Measurements from ENCODE around the gene TMEM115.

The TMEM115 gene

DNA sequence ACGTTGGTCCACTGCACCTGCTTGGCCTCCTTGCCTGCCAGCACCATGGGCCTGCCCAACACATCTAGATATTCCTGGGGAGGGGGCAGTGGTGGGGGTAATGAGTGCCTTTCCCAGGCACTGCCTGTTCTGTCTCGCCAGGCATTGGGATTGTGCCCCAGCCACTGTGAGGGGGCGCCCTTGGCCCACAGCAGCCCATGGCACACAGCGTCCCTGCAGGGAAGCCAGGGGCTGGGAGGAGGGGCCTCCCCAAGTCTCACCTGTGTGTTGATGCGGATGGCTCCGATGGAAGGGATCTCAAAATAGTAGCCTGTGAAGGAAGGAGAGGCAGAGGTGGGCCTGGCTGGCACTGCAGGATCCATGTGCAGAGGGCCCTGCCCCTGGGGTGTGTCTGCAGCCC, 18.7 kb upstream of the TMEM115 start:
- no peak for DNase-seq (ENCODE audit: low read depth, low spot score)

DNA sequence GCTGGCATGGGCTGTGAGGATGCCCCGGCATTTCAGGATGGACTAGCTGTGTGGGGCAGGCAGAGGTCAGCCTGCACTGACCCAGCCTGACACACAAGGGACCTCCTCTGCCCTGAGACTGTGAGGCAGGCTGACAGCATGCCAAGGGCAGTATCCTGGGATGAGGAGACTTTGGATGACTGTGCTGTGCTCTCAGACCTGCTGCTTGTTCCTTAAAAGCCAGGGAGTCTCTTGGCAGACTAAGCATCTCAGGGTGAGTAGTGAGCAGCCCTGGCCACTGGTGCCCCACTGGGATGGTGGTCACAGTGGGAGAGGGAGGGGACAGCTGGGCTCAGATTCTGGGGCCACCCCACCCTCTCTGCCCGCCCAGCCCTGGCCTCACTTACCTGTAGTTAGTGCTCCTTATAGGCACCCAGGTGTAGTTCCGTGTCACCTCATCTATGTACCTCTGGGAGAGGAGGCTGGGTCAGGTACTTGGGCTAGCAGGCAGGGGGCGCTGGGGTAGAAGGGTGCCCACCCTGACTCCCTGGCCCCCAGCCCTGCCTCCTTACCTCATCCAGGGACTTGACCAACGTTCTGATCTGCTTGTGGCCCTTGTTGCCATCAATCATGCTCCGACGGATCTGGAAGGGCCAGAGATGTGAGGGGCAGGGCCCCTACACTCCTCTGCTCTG, 16.1 kb upstream of the TMEM115 start:
- DNase-seq (ENCODE audit: low read depth, low spot score), result no peak

DNA sequence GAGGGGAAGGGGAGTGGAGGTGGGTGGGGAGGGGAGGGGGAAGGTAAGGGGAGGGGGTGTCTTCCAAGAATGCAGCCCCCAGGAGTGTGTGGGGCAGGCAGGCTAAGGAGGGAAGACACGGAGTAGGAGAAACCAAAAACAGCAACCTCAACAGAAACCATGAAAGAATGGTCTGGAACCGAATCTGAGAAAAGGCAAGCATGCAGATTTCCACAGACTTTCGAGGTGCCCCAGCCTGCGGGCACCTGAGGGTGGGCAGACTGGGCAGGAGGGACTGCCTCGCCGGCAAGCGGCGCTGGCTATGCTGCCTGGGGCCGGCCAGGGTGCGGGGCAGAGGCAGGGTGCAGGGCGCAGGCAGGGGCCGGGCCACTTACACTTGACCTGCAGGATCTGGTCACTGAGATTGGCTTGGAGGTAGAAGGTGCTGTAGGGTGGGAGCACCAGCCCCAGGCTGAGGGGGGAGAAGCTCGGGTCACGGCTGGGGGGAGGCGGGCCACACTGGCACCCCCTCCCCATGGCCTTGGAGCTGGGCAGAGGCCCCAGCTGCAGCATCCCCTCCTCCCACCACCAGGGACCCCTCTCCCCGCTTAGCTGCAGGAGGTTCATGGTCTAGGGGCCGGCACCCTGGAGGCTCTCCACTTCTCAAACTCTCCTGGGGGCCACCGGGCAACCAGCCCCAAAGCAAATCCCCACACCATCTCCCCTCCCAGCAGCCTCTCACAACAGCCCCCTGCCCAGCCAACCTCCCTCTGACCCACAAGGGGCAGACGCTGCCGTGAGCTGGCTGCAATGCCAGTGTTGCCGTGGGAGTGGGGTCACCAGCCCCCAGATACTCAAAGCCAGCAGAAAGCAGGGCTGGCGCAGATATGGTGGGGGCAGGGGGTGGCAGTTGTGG, 15.3 kb upstream of the TMEM115 start:
- no peak for DNase-seq (ENCODE audit: low read depth, low spot score)

DNA sequence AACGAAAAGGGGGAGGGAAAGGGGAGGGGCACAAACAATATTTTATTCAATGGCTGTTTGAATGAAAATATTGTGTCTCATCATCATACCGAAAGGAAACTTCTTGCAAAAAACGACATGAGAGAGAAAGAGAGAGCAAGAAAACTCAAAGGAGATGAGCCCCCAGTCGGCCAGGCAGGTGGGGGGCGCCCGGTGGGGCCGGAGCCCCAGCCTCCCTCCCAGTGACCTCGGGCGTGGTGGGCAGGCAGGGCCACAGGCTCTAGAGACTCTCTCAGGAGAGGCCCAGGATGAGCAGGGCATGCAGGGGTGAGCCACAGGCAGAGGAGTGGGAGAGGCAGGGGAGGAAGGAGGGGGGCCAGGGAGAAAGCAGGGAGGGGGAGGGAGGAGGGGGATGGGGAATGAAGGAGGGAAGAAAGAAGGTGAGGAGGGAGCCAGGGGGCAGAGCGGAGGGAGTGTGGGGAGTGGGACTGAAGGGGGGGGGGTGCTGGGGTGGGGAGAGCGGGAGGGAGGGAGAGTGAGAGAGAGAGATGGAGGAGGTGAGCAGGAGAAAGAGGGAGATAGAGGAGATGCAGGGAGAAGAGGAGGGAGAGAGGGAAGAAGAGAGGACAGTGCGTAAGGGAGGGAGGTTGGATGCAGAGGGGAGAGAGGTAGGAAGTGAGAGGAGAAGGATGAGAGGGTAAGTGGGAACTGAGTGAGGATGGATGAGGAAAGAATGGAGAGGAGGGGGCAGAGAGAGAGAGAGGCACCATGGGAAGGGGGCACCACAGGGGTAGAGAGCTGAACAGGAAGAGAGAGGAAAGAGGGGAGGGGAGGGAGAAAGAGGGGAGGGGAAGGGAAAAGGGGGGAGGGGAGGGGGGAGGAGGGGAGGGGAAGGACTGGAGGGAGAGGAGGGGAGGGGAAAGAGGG, 14.1 kb upstream of the TMEM115 start:
- DNase-seq (ENCODE audit: low read depth, low spot score), result no peak

DNA sequence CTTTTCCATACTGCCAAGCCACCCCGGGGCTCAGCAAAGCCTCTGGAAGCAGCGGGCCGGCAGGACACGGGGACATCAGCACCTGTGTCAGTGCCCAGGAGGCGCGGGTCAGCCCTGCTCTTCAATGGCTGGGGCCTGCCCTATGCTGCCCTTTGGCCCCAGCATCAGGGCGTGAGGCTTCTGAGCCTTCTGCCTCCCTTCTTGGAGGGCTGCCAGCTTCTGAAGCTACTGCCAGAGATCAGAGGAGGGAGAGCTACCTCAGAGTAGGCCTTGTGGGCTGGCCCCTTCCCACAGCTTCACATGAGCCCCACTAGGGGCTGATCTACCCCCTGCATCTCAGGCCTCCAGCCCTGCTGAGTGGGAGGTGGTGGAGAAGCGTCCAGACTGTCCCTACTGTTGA, 13.0 kb upstream of the TMEM115 start:
- DNase-seq (ENCODE audit: low read depth, low spot score), result no peak

DNA sequence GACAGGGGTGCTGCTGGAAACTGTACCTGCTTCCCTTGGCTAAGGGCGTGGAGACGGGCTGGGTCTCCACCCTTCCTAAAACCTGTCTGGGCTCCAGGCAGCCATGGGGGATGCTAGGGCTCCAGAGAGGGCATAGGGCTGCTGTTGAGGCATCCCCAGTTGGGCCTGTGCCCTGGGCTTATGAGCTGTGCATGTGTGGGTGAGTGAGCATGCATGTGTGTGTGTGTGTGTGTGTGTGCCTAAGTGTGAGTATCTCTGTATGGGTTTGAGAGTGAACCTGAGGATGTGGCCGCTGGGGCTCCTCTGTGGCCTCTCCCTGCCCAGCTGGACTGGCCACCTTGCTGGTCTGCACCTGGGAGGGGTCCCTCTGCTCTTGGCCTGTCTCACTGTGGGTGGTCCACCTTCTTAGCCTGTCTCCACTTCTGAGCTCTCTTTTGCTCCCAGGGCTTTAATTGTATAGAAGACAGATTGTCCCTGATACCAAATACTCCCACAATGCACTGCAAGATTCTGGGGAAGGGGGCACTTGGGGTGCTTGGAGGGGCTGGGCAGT, 11.9 kb upstream of the TMEM115 start:
- no peak for DNase-seq (ENCODE audit: low read depth, low spot score)

DNA sequence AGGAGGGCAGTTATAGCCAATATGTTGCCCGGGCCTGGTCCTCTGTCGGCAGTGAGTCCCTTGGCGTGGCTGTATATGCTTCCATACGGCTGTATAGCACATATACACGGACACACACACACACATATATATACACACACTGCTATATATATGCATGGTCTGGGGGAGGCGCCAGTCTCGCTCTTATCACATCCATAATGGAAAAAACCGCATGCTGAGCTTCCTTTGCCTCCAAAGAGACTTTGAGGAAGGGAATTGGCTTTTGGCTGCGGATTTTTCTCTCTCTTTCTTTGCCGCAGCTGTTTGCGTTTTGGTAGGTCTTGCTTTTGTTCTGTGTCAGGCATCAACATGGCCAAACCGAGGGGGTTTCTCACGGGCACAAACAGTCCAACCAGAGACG, 11.3 kb upstream of the TMEM115 start:
- no peak for DNase-seq (ENCODE audit: low read depth, low spot score)

DNA sequence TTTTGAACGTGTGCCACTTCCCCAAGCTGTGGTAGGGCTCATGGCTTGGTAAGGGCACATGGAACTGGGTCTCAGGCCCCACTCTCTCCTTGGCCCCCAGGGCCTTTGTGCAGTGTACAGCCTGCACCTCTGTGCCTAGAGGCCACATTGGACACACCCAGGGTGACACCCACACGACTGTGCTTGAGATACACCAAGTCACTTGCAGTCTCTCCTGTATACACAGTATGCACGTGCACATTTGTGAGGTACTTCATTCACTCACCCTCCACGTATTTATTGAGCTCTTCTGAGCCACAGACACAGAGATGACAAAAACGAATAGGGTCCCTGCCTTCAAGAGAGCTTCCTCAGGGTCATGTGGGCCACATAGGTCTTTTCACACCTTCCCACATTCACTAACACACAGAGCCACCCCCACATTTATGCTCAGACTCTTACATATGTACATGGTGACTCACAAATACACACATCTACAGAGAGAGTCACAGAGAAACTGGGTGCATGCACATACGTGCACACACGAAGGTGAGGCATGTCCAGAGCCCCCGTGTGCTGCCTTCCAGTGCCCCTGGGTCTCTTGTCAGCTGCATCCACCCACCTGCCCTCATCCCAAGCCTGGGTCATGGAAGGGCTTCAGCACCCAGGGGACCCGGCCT, 9.8 kb upstream of the TMEM115 start:
- DNase-seq (ENCODE audit: low read depth, low spot score), result no peak

DNA sequence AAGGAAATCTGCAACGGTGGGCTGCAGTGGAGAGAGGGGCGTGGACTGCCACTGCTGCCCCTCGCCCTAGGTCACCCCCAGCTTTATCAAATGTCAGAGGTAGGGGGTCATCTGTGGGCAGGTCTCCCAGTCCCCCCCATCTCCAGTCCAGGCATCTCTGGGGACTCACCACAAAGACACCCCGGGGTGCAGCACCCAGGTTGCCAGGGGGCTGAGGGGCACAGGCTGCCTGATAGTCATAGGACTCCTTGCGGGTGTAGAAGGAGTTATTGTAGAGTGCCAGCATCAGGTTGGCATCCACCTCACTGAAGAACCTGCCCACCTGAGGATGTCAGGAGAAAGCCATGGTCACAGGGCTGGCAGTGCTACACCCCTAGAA, 6.5 kb upstream of the TMEM115 start:
- DNase-seq (ENCODE audit: low read depth, low spot score), result no peak

DNA sequence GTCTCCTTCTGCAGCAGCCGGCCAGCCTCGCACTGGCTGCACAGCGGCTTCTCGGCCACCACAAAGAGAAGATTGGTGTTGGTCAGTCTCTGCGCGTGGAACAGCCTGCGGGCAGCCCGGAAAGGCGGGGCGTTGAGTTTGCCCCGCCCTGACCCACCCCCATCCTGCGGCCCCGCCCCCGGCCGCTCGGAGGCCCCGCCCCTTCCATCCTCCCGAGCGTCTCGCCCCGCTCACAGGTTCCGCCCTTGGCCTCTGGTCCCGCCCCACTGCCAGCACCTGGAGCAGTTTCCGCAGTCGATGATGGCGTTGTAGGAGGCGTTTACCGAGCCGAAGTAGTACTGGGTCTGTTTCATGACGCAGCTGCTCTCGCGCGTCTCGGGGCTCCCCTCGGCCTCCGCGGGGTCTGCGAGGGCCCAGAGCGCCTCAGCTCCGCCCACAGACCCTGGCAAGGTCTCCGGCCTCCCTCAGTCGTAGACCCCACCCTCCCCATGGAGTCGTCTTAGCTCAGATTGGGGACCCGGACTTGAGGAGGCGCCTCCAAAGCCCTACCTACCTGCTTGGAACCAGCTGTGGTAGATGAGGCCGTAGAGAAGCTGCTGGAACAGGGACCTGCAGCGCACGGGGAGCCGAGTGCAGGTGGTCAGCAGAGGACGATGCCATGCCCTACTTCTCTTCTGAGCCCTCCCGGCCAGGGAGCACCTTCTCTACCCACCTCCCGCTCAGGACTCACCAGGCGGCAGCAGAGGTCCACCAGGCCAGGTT, 5.9 kb upstream of the TMEM115 start:
- DNase-seq (ENCODE audit: low read depth, low spot score), result peak; percentile 86

DNA sequence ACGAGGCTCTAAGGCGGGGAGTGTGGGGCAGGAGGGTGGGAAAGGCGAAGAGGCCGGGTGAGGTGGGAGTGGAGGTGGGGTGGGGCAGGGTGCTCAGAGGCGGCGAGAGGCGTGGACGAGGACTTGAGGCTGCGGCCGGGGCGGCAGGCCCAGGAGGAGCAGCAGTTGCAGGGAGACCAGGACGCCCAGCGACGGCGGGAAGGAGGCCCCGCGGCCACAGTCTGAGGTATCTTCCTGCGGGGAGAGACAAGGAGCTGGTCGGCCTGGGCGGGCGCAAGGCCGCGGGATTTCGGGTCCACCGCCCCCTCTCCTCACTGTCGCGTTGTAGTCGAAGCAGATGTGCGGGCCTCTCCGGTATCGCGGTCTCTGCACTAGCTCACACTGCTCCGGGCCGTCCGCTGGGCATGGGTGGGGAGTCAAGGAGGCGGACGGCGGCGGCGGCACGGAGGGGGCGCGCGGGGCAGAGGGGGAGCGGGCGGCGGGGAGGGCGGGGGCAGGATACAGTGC, 5.3 kb upstream of the TMEM115 start:
- DNase-seq (ENCODE audit: low read depth, low spot score), result no peak

DNA sequence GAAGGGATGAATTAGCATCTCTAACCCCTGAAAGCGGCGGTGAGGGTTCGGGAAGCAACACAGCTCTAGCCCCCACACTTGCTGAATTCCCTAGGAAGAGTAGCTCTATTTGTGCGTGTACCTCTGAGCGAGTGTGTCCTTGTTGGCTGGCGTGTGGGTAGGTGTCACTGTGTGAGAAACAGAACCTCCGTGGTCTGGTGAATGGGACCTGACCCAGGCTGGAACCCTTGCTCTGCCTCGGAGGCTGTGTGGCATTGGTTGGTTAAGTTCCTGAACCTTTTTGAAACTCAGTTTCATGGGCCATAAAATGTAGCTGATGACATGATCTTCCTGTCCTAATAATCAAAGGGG, 414 bp upstream of the TMEM115 start:
- DNase-seq (ENCODE audit: low read depth, low spot score), result no peak

DNA sequence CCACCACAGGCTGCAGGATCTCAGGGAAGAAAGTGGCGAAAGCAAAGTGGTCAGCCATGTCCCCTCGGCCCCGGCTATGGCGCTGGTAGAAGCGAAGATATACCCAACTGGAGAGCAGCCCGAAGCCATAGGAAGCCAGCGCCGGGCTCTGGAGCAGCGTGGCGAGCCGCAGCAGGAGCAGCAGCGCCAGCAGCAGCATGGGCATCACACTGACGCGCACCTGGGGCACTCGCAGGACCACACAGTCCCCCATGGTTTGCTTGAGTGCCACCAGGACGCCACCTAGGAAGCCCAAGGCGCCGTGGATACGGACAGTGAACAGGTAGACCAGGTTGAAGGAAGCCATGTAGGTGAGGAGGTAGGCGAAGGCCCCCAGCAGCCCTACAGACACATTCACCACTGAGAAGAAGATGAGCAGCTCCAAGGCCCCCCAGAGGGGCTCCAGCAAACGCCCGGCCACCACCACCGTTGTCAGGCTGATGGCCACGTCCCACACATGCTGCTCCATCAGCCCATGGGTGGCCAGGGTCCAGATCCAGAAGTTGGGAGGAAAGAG, 888 bp downstream of the TMEM115 start:
- no peak for DNase-seq (ENCODE audit: low read depth, low spot score)

DNA sequence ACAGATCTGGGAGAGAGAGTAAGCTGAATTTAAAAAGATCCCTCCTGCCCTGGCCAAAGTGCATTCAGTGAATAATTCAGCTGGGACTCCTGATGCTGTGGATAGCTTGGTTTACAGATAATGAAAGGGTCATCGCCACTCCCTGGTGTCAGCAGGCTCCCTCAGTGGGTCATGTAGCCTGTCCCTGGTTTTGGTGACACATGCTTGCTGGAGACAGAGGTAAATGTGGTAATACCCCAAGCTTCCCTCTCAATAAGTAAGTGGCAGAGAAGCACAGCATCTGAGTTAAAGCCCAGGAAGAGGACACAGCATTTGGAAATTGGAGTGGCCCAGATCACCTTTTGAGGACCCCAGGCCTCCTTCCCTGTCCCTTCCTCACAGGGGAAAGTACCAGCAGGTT, 1.8 kb downstream of the TMEM115 start:
- no peak for DNase-seq (ENCODE audit: low read depth, low spot score)

DNA sequence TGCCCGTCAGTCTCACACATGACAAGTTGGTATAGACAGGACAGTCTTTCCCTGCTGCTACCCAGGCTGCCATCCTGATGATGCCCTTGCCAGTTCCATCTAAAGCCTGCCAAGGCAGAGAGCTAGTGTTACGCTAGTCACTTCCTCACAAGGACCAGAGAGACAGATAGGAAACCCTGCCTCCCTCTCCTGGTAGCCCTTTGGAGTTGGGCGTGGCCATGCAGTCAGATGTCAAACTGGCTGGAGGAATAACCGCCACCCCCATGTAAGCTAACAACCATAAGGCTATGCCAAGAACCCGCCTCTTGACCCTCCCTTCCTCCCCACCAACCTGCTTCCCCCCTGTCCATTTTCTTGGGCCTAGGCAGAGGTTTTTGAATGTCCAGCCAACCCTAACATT, 2.8 kb downstream of the TMEM115 start:
- no peak for DNase-seq (ENCODE audit: low read depth, low spot score)

DNA sequence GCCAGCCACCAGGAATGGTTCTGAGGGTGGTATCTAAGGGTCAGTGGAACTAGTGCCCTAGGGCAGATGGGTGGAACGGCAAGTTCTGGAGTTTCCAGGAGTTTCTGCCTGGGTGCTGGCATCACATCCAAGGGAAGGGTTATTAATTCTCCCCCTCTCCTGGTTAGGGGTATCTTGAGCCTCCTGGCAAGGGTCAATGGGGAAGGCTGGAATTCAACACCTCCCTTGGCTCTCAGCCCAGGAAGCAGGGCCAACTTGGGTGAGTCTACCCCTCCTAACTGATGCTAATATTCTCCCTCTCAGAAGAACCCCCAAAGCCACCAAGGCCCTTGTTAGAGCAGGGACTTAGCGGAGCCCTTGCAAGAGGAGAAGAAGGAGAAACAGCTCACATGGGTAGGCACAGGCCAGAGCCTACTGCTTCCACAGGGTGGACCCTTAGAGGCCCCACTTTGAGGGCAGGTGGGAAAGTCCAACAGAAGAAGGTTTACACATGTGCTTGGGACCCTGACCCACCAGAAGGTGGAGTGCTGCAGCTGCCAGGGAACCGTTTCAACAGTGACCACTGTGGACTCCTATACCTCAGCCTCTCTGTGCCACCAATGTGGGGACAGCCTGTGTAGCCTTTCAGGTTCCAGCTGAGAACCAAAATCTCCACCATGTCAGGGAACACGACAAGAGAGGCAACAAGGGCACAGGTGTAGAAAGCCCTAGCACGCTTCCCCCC, 3.3 kb downstream of the TMEM115 start:
- no peak for DNase-seq (ENCODE audit: low read depth, low spot score)

DNA sequence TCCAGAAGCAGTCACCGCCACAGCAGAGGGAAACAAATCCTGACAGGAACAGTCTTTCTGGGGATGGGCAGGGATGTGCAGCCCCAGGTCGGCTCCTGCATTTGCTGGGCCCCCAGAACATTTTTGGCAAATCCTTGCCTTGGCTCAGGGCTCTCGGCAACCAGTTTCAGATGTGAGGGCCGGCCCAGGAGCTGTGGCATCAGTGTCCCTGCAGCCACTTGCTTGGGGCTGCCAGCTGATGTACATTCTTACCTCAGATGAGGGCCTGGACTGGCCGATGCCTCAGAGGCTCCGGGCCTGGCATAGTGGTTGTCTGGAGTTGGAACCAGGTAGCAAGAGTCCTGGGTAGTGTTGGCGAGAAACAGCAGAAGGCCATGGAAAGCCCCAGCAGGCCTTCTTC, 4.5 kb downstream of the TMEM115 start:
- no peak for DNase-seq (ENCODE audit: low read depth, low spot score)

DNA sequence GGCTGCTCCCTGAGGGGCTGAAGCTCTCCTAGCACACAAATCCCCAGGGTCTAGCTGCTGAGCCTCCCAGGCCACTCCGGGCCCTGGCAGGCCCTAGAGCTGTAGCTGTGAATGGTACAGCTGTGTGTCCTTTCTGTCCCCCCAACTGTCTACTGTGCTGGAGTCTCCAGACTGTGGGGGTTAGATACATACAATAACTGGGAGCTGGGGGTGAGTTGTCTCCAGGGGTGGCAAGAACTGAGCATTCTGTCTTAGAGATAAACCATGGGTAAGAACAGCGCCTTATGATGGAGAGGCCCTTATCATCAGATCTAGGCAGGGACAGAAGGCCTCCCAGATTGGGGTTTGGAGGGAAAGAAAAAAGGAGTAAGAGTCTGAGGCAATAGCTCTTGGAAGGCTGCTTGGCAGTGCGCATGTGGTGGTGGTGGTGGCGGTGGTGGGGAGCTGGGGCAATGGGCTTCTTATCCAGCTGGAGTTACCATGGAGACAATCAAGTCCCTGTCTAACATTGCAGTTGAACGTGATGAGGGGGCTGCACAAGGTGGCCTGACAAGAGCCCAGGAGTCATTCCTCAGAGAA, 5.0 kb downstream of the TMEM115 start:
- no peak for DNase-seq (ENCODE audit: low read depth, low spot score)

All from activated CD4-positive, CD25-positive, alpha-beta regulatory T cell treated with anti-CD3 and anti-CD28 coated beads, Interleukin-2, amount 50 U/mL, for 16 hours (primary cell).